HUDEP-2 (cell line): ENCODE measurements around the gene CAPN11.
"Not testable (repeated sequence)": the region's sequence is repeated elsewhere in the genome, so short reads cannot be mapped to it uniquely, and the experiment has no call there.

Experiments used
- DNase-seq, 76 experiments: peaks; one replicate each; lab custom pipeline; 2025; ENCODE audit not compliant: unreplicated experiment in 76 of 76; lab: John Stamatoyannopoulos, UW

The CAPN11 gene

DNA sequence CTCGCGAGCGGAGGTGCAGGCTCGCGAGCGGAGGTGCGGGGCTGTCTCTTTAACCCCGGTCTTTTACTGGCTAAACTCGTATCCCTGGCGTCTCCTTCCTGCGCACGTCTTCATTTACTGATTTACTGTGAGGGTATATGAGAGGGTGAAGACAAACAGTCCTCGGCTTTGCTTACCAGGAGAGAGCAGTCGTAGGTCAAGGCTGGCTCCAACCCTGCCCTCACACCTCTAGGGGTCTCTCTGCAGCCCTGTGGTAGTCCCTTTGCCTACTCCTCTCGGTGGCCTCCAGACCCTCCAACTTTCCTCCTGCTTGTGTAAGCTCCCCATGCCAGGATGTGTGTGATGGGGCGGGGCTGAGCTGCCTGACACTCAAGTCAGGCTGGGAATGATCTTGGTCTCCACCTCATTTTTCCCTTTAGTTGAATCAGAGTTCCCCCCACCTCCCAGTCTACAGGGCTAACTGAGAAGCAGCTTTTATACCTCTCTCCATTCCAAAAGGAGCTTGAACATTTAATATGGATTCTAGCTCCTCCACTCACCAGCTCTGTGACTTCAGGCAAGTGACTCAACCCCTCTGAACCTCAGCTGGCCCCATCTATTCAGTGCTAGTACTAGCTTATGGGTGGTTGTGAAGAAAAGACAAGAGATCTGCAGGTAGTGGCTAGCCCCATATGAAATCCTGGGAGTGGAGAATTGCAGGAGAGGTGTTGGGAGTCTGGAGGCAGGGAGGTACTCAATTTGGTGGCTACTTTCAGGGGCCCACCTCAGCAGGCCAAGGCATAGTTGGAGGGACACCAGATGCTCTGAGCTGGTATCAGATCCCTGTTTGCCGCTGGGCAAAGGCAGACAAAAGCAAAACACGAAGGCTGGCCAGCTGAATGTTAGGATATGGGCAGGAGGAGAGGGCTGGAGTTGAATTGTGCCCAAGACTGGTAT, 65.7 kb downstream of the CAPN11 start:
- DNase-seq: peak in 28 of 76 experiments; percentile 24 to 75 (median 51)

GRCh38 chr6:44224965-44225305, 66.3 kb downstream of the CAPN11 start:
- no peak for DNase-seq

DNA sequence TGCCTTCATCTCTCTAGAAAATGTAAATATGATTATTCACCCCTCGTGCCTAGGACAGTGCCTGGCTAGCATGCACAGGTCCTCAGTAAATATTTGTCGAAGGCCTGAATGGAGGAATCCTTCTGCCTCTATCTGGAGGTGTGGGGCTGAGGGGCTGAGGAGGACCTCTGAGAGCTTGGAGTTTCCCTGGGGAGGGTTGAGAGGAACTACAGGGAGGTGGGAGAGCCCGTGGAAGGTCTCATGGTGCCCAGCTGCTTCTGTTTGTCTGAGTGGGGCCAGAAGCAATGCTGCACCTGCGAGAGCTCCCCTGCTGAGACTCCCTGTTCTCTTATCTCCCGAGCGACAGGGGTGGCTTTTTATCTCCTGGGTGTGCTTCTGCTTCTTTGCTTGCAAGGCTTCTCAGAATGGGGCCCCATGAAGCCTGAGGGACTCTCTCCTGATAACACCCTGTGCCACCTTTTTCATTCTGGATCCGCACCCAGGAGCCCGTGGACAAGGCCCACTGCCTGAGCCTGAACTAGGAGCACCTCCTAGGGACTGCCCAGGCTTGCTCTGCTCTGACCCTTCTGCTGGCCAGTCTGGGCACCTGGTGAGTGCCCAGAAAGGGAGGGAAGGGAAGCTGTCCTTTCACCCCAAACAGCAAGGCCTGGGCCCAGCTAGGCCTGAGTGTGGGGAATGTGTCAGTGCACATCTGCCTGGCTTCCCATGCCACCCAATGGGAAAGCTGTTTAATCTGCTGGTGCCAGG, 67.1 kb downstream of the CAPN11 start:
- DNase-seq: peak in 74 of 76 experiments; percentile 46 to 97 (median 86)

GRCh38 chr6:44226368-44227147, 67.9 kb downstream of the CAPN11 start:
- DNase-seq: peak in 2 of 76 experiments; percentile 13 to 50

DNA sequence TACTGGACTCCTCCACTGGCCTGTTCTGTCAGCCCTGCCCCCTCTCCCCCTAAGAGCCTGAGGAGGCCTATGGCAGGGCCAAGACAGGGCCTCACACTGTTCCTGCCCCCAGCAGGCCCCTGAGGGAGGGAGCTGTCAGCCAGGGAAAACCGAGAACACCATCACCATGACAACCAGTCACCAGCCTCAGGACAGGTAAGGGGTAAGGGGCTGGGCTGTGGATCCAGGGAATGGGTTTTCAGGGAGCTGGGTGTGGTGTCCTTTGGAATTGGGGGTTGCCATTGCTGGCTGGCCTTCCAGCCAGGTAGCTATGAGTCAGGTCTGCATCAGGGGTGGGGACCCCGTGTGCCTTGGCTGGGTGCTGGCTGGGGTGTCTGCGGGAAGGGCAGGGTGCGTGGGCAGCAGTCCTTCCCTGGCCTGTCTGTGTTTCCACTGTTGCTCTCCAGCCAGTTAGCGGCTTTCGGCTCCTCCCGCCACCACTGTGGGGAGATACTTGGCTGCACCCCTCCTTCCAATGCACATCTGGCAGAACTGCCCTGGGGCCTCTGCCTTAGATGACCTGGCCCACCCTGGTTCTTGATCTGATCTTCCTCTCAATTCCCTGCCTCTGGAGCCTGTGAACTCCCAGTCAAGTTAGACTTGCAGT, 68.7 kb downstream of the CAPN11 start:
- peak in 28 of 76 experiments; percentile 13 to 50 (median 32) for DNase-seq

- DNase-seq: no peak
Observed at GRCh38 chr6:44228031-44228430, 69.4 kb downstream of the CAPN11 start.

DNA sequence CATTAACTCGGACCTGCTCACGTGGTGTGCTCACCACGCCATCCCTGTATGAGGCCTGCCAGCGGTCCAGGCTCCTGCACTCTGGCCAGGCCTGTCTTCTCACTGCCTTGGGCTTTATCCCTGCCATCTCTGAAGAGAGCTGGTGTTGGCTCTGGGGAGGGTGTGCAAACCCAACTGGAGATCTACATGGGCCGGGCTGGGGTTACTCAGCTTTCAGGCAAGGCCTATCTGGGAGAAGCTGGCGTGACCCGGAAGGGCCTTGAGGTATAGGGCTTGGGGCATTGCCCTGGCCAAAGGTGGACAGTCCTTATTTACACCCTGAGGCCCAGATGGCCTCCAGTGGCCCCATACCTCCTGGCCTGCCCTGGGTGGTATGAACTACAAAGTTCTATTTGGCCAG, 69.8 kb downstream of the CAPN11 start:
- DNase-seq: no peak

GRCh38 chr6:44228836-44229235, 70.2 kb downstream of the CAPN11 start:
- DNase-seq: no peak

DNA sequence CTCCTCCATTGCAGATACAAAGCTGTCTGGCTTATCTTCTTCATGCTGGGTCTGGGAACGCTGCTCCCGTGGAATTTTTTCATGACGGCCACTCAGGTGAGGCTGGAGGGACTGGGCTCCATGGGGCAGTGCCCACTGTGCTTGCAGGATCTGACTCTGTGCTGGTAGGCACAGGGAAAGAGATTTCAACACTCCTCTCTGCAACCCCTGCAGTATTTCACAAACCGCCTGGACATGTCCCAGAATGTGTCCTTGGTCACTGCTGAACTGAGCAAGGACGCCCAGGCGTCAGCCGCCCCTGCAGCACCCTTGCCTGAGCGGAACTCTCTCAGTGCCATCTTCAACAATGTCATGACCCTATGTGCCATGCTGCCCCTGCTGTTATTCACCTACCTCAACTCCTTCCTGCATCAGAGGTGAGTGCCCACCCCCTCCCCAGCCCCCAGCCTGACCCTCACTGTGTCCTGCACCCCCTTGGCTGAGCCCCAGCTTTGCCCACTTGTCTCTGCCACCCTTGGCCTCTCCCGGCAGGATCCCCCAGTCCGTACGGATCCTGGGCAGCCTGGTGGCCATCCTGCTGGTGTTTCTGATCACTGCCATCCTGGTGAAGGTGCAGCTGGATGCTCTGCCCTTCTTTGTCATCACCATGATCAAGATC, 70.9 kb downstream of the CAPN11 start:
- no peak for DNase-seq

DNA sequence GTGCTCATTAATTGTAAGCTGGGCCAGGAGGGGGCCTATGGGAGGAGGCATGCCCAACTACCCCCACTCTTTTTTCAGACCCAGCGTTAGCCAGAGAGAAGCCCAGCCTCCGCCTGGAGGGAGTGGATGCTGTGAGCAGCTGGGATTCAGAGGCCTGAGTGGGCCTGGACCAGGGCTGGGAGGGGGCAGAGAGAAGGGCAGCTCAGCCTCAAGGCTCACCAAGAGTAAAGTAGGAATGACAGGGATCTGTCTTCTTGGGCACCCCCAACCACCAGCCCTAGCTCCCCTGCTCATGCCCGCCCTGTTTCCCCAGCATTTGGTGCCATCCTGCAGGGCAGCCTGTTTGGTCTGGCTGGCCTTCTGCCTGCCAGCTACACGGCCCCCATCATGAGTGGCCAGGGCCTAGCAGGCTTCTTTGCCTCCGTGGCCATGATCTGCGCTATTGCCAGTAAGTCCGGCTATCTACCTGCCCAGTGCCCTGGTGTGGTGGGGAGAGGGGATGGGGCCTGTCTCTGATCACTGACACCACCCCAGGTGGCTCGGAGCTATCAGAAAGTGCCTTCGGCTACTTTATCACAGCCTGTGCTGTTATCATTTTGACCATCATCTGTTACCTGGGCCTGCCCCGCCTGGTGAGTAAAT, 71.5 kb downstream of the CAPN11 start:
- no peak for DNase-seq

DNA sequence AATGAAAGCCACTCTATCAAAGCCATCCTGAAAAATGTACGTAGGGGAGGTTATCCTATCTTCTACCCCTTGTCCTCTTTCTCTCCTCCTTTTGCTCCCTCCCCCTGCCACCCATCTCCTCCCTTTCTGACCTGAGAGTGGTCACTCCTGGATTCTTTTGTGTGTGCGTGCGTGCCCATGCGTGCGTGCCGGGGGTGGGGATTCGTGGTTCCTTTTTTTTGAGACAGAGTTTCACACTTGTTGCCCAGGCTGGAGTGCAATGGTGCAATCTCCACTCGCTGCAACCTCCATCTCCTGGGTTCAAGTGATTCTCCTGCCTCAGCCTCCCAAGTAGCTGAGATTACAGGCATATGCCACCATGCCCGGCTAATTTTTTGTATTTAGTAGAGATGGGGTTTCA, 72.8 kb downstream of the CAPN11 start:
- DNase-seq: not testable (repeated sequence)

- no peak for DNase-seq
Observed at GRCh38 chr6:44232676-44233566, 74.3 kb downstream of the CAPN11 start.

DNA sequence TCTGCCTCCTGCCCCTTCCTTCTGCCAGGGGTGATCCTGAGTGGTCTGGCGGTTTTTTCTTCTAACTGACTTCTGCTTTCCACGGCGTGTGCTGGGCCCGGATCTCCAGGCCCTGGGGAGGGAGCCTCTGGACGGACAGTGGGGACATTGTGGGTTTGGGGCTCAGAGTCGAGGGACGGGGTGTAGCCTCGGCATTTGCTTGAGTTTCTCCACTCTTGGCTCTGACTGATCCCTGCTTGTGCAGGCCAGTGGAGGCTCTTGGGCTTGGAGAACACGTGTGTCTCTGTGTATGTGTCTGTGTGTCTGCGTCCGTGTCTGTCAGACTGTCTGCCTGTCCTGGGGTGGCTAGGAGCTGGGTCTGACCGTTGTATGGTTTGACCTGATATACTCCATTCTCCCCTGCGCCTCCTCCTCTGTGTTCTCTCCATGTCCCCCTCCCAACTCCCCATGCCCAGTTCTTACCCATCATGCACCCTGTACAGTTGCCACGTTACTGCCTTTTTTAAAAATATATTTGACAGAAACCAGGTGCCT, 75.0 kb downstream of the CAPN11 start:
- DNase-seq: no peak
